PFSK-1 (cell line): ENCODE results near the gene NTM.

Source experiments
- FOXP2 ChIP-seq: optimal IDR thresholded peaks from 2 replicates; pipeline ENCODE3; 2011; ENCODE audit warnings: borderline replicate concordance, control low read depth, inconsistent platforms; ENCODE audit not compliant: insufficient read depth; ENCODE audit errors: extremely low read length, extremely low read depth
- POLR2AphosphoS5 ChIP-seq: IDR thresholded peaks from 2 replicates; pipeline ENCODE4 v1.6.1; 2012; ENCODE audit warnings: low read depth, mild to moderate bottlenecking, control low read depth, low read length, moderate library complexity
- REST ChIP-seq, 2 experiments: IDR thresholded peaks; 2 replicates each; pipeline versions ENCODE4 v1.6.1 to v1.8.0; 2011 to 2012; ENCODE audit warnings: low read depth in 2 of 2, low read length in 2 of 2, control low read depth in 1 of 2, inconsistent platforms in 1 of 2, mild to moderate bottlenecking in 1 of 2, moderate library complexity in 1 of 2; ENCODE audit not compliant: insufficient read depth in 1 of 2
- SIN3A ChIP-seq: IDR thresholded peaks from 2 replicates; pipeline ENCODE4 v1.6.1; 2012; ENCODE audit warnings: mild to moderate bottlenecking, low read length, moderate library complexity, borderline replicate concordance; ENCODE audit not compliant: insufficient read depth
- TAF1 ChIP-seq: IDR thresholded peaks from 2 replicates; pipeline ENCODE4 v1.6.1; 2012; ENCODE audit warnings: low read length, control low read depth, borderline replicate concordance; ENCODE audit not compliant: insufficient read depth

NTM gene

GRCh38 chr11:131572423-131572822, 202.0 kb downstream of the NTM start:
- TF ChIP-seq FOXP2 (no peak), TAF1 (no peak), REST (IDR thresholded peaks at IDR 0.05; ENCODE audit: insufficient read depth in 1 of 2, low read depth in 2 of 2, low read length in 2 of 2) (no peak), SIN3A (no peak), POLR2AphosphoS5 (no peak)

- TF ChIP-seq TAF1, result no peak
Measured at GRCh38 chr11:131579932-131580387, 209.5 kb downstream of the NTM start.

- TF ChIP-seq TAF1 (no peak), POLR2AphosphoS5 (no peak), SIN3A (no peak), REST (IDR thresholded peaks at IDR 0.05; ENCODE audit: insufficient read depth in 1 of 2, low read depth in 2 of 2, low read length in 2 of 2) (no peak), FOXP2 (no peak)
Measured at GRCh38 chr11:131580476-131580875, 210.1 kb downstream of the NTM start.

- no peak for TF ChIP-seq REST (IDR thresholded peaks at IDR 0.05; ENCODE audit: insufficient read depth in 1 of 2, low read depth in 2 of 2, low read length in 2 of 2)
- no peak for TF ChIP-seq FOXP2
- no peak for TF ChIP-seq POLR2AphosphoS5
- TF ChIP-seq TAF1, result no peak
- TF ChIP-seq SIN3A, result no peak
Measured at GRCh38 chr11:131581046-131581445, 210.6 kb downstream of the NTM start.

GRCh38 chr11:131582021-131582525, 211.7 kb downstream of the NTM start:
- no peak for TF ChIP-seq TAF1
- TF ChIP-seq POLR2AphosphoS5, result no peak
- TF ChIP-seq REST (IDR thresholded peaks at IDR 0.05; ENCODE audit: insufficient read depth in 1 of 2, low read depth in 2 of 2, low read length in 2 of 2), result no peak
- no peak for TF ChIP-seq FOXP2
- TF ChIP-seq SIN3A, result no peak
